Right lobe of liver (tissue), 6 donors: ENCODE results near the gene SHC2. TPM values are rescaled to one million over a fixed set of nuclear protein-coding genes. Genes with fewer than 3 reads are reported as not detected.

ENCODE experiments used
- ATAC-seq, 4 donors: fragments of 200-7000 bp; cut with Tn5 transposase; one replicate each; pipeline ENCODE4 v1.9.1; 2020; ENCODE audit warnings: mild to moderate bottlenecking in 4 of 4, moderate library complexity in 4 of 4
- DNase-seq, 3 donors: peaks; one replicate each; pipeline ENCODE4 v3.0.0-alpha.2; 2020
- H3K27ac ChIP-seq, 3 donors: fragments of 200-600 bp; one replicate each; pipeline ENCODE4 v1.8.0; 2022
- H3K27me3 ChIP-seq, 2 donors: fragments of 200-600 bp; one replicate each; pipeline ENCODE4 v1.8.0; 2022
- H3K36me3 ChIP-seq, 4 donors: fragments of 200-600 bp; sonication (generic) in 1 of 4; one replicate each; pipeline versions ENCODE4 v1.5.1 to v1.8.0; 2017 to 2022; ENCODE audit warnings: control low read depth in 1 of 4
- H3K4me1 ChIP-seq, 4 donors: fragments of 200-600 bp; sonication (generic) in 1 of 4; one replicate each; pipeline versions ENCODE4 v1.5.1 to v1.8.0; 2017 to 2022; ENCODE audit warnings: control low read depth in 1 of 4
- H3K4me3 ChIP-seq, 3 donors: fragments of 200-600 bp; one replicate each; pipeline ENCODE4 v1.8.0; 2022
- H3K9me3 ChIP-seq, 4 donors: fragments of 200-600 bp; sonication (generic) in 1 of 4; one replicate each; pipeline versions ENCODE4 v1.5.1 to v1.8.0; 2017 to 2022; ENCODE audit warnings: control low read depth in 1 of 4
- CTCF ChIP-seq, 4 donors: fragments of 200-600 bp in 3 of 4; fragments of 450-650 bp in 1 of 4; IDR thresholded peaks; one replicate each; pipeline versions ENCODE4 v1.5.1 to v1.8.0; 2016 to 2022; ENCODE audit warnings: antibody characterized with exemption in 4 of 4, mild to moderate bottlenecking in 2 of 4
- POLR2A ChIP-seq: fragments of 450-650 bp; IDR thresholded peaks from one replicate; pipeline ENCODE4 v1.6.1; 2017; ENCODE audit warnings: antibody characterized with exemption, mild to moderate bottlenecking
- WGBS: methylation state at CpG from one replicate; pipeline ENCODE4 v1.1.6; 2018; ENCODE audit warnings: low coverage, low lambda C conversion rate; ENCODE audit not compliant: insufficient coverage; ENCODE audit errors: missing lambda C conversion rate; 5-methylcytosine and 5-hydroxymethylcytosine counted together
- intact Hi-C, 2 donors: fragments of 100-400 bp; cut with DNase I; formaldehyde crosslinking; loops; one replicate each; pipeline versions ENCODE4 v1.11.2 to v1.14.1; 2022
- total RNA-seq, 6 experiments: library from RNA; depleted of rRNA in 2 of 6; stranded (reverse); fragments of >200 nt in 2 of 6; fragmentation: NEBNext Ultra II Directional in 3 of 6; extraction: Animal tissue kit (Norgen Biotek cat#: 25700) in 3 of 6; gene quantifications; one replicate each; pipeline versions ENCODE4 v1.1.0 to v1.2.4, GENCODE V29; 2016 to 2023
- donor health status: DM: no; HTN: yes; CAD: no.
- donor health status: DM: no; HTN: no; CAD: no.
- donor health status: DM: no; HTN: no; CAD: no.
- donor health status: DM: no; HTN: yes; CAD: no.
- donor health status: DM: no; HTN: yes; CAD: no.

Gene SHC2
- total RNA-seq, 6 experiments from 2014 or later = 48.4 to 69.9 (median 59.1) TPM

DNA sequence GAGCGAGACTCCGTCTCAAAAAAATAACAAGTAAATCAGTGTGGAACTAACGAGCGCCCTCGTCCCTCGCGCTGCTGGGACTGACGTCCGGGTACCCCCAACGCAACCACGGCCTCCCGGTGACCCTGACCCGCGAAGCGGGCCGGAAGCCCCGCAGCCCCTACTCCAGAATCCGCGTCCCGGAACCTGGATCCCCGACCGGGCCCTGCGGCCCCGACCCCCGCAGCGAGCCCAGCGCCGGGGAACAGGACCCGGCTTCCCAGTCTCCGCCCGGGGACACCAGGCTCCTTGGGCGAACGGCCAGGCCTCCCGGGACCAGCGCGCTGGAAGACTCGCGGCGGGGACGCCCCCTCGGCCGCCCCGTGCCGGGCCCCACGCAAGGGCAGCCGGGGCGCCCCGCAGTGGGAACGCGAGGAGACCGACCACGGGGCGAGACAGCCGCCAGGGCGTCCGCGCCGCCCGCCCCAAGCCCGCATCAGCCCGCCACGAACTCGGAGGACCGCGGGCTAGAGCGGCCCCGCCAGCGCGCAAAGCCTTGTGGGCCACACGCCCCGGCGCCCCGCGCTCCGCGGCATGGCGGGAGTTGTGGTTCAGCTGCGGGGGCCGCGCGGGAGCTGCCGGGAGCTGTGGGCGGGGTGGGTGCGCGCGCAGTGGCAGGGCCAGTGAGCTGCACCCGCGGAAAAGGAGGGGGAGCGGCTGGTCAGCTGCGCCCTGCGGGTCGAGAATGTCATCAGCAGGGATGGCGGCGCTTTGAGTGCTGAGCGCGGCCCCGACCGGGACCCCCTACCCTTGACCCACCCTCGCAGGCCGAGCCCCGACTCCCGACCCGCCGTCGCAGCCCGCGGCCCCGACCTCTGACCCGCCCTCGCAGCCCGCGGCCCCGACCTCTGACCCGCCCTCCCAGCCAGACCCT lies 27.9 kb upstream of the SHC2 start:
- H3K9me3 ChIP-seq = no peaks in the 10 kb centered on the region
- no peaks in the 10 kb centered on the region for H3K27me3 ChIP-seq
- intact Hi-C loops = no loop called here
- peak overlapping the region; percentile 90 to 99 (median 95) for H3K4me3 ChIP-seq
- TF ChIP-seq CTCF (IDR thresholded peaks at IDR 0.05) (peak in 1 of 4 donors; percentile 10), POLR2A (peak; percentile 87)
- H3K4me1 ChIP-seq = peaks cover 0 to 9% (median 0%) of the 10 kb centered on the region in 4 donors
- H3K27ac ChIP-seq = peak overlapping the region; percentile 85 to 93 (median 89)
- no peaks in the 10 kb centered on the region for H3K36me3 ChIP-seq
- no CpG with 5 or more reads among the region's 114 CpGs for WGBS
- ATAC-seq (peak; percentile 90 to 97 (median 92)), DNase-seq (peak; percentile 96 to 98 (median 97))

- no peak for TF ChIP-seq CTCF (IDR thresholded peaks at IDR 0.05)
- TF ChIP-seq POLR2A = no peak
- Histone ChIP-seq H3K4me1 (peaks cover 0 to 9% (median 0%) of the 10 kb centered on the region in 4 donors), H3K4me3 (no peak overlapping the region), H3K36me3 (no peaks in the 10 kb centered on the region), H3K9me3 (no peaks in the 10 kb centered on the region), H3K27ac (no peak overlapping the region), H3K27me3 (no peaks in the 10 kb centered on the region)
- no peak for ATAC-seq
- 19% methylated on average over 15 of the region's 23 CpGs for WGBS
- DNase-seq = no peak
- intact Hi-C loops = no loop called here
Observed at GRCh38 chr19:485583-486236, 24.9 kb upstream of the SHC2 start.

- Histone ChIP-seq H3K9me3 (no peaks in the 10 kb centered on the region), H3K36me3 (no peaks in the 10 kb centered on the region), H3K27ac (no peak overlapping the region), H3K4me3 (no peak overlapping the region), H3K4me1 (peaks cover 0 to 7% (median 0%) of the 10 kb centered on the region in 4 donors), H3K27me3 (no peaks in the 10 kb centered on the region)
- intact Hi-C loops = no loop called here
- no peak for TF ChIP-seq POLR2A
- TF ChIP-seq CTCF (IDR thresholded peaks at IDR 0.05) = no peak
- no peak for DNase-seq
- ATAC-seq = no peak
- 75% methylated on average over 18 of the region's 22 CpGs for WGBS
Observed at GRCh38 chr19:485077-485476, 24.2 kb upstream of the SHC2 start.

DNA sequence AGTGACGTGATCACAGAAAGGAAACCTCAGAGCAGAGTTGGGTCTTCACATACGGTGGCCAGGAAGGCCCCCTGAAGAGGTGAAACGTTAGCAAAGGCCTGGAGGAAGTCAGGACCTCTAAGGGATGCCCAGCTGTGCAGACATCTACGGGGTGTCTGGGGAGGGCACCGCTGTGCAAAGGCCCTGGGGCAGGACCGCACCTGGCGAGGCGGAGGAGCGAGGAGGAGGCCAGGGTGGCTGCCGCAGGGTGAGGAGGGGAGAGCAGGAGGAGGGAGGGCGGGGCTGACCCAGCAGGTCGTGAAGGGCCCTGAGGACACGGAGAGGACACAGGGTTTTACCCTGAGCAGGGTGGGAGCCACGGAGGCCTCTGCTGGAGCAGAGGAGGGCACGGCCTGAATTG lies 23.7 kb upstream of the SHC2 start:
- WGBS = 32% methylated on average over 10 of the region's 15 CpGs
- intact Hi-C loops = no loop called here
- H3K27ac ChIP-seq = no peak overlapping the region
- ATAC-seq = no peak
- peaks cover 0 to 4% (median 0%) of the 10 kb centered on the region in 4 donors for H3K4me1 ChIP-seq
- no peaks in the 10 kb centered on the region for H3K36me3 ChIP-seq
- no peaks in the 10 kb centered on the region for H3K27me3 ChIP-seq
- H3K4me3 ChIP-seq = no peak overlapping the region
- DNase-seq = no peak
- TF ChIP-seq POLR2A (no peak), CTCF (IDR thresholded peaks at IDR 0.05) (no peak)
- H3K9me3 ChIP-seq = no peaks in the 10 kb centered on the region
